Astrocyte (in vitro differentiated cells and primary cell): ENCODE data around the gene ARFIP1.

Experiments used
- CTCF ChIP-seq: IDR thresholded peaks from 2 replicates; pipeline ENCODE4 v1.5.1; 2011; ENCODE audit warnings: low read depth, mild to moderate bottlenecking, inconsistent platforms, low read length, moderate library complexity; ENCODE audit not compliant: insufficient read depth
- EZH2 ChIP-seq: IDR thresholded peaks from 2 replicates; pipeline ENCODE4 v1.6.1; 2012; ENCODE audit warnings: mild to moderate bottlenecking, low read length, inconsistent platforms; ENCODE audit not compliant: insufficient read depth

GRCh38 chr4:152887981-152888380 is 108.2 kb downstream of the ARFIP1 start:
- TF ChIP-seq CTCF: no peak
- TF ChIP-seq EZH2: no peak
